ENCODE measurements around the gene UTP25. TPM values are rescaled to one million over a fixed set of nuclear protein-coding genes. Genes with fewer than 3 reads are reported as not detected.

The UTP25 gene
- total RNA-seq, 1 donor from 2014 or later, result 4.6 TPM

DNA sequence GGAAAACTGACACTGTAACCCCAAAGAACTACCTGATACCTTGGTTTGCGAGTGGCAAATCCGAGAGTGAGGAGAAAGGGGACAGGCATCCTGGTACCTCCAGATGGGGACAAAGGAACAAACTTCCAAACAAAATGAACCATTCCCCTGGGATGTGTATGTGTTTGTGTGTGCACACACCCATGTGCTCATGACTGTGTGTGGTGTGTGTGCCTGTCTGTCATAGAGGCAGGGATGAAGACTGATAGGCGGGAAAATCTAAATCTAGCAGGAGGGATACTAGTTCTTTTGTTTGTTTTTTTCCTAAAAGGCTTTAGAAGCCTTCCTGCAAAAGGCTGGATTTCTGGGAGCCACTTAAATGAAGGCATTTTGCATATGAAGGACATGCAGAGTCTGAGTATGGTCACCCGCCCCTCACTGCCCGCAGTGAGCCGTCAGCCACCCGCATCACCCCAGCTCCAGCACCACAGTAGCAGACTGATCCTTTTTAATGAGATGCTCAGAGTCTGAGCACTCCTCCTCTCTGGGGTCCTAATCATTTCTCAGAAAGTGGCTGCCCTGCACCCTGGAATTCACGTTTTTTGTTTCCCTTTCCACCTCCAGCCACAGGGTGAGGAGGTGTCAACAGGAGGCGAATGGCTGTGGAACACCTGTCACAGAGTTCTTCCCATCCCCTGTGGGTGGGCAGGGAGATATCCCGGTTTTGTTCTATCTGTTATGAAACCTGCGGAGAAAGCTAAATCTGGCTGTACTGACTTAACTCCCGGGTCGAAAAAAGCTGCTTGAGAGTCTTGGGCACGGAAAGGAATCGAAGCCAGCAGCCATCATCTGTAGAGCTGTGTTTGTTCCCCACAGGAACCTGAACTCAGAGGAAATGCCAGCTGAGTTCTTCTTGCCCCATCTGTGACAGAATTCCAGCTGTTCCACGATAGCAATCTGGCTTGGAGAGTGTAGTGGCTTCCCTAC, 34.9 kb downstream of the UTP25 start:
- no peak for DNase-seq (ENCODE audit: low spot score)
- Mint-ChIP-seq H3K4me1 (ENCODE audit: unreplicated experiment) (peaks cover 12% of the 10 kb centered on the region), H3K9me3 (ENCODE audit: unreplicated experiment) (peaks cover 4% of the 10 kb centered on the region), H3K27me3 (ENCODE audit: unreplicated experiment) (peaks cover 4% of the 10 kb centered on the region), H3K27ac (ENCODE audit: unreplicated experiment) (no peak overlapping the region), H3K36me3 (ENCODE audit: low read depth, unreplicated experiment) (no peaks in the 10 kb centered on the region), H3K4me3 (ENCODE audit: unreplicated experiment) (no peak overlapping the region)
- TF ChIP-seq, protein P1, sequence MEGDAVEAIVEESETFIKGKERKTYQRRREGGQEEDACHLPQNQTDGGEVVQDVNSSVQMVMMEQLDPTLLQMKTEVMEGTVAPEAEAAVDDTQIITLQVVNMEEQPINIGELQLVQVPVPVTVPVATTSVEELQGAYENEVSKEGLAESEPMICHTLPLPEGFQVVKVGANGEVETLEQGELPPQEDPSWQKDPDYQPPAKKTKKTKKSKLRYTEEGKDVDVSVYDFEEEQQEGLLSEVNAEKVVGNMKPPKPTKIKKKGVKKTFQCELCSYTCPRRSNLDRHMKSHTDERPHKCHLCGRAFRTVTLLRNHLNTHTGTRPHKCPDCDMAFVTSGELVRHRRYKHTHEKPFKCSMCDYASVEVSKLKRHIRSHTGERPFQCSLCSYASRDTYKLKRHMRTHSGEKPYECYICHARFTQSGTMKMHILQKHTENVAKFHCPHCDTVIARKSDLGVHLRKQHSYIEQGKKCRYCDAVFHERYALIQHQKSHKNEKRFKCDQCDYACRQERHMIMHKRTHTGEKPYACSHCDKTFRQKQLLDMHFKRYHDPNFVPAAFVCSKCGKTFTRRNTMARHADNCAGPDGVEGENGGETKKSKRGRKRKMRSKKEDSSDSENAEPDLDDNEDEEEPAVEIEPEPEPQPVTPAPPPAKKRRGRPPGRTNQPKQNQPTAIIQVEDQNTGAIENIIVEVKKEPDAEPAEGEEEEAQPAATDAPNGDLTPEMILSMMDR (IDR thresholded peaks at IDR 0.05; ENCODE audit: unreplicated experiment), result no peak

DNA sequence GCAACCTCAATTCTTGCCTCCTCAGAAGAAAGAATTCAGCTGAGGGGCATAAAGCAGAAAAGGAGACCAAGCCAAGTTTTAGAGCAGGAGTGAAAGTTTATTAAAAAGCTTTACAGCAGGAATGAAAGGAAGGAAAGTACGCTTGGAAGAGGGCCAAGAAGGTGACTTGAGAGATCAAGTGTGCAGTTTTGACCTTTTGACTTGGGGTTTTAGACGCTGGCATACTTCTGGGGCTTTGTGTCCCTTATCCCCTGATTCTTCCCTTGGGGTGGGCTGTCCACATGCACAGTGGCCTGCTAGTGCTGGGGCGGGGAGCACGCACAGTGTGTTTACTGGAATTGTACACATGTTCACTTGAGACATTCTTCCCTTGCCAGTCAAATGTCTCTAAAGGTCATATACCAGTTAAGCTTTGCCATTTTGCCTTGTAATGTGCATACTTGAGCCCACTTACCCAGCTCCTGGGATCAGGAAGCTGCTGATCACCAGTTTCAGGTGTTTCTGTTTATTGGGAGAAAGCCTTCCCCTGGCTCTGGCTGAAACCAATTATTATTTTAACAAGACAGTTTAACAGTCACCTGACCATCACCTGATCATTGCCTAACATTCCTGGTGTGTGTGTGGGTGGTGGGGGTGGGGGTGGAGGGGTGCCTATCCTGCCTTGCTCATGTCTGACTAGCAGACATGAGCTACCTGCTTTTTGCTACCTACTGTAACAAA, 36.2 kb downstream of the UTP25 start:
- Mint-ChIP-seq H3K4me1 (ENCODE audit: unreplicated experiment) (peaks cover 12% of the 10 kb centered on the region), H3K27ac (ENCODE audit: unreplicated experiment) (no peak overlapping the region), H3K36me3 (ENCODE audit: low read depth, unreplicated experiment) (no peaks in the 10 kb centered on the region), H3K4me3 (ENCODE audit: unreplicated experiment) (no peak overlapping the region), H3K9me3 (ENCODE audit: unreplicated experiment) (peaks cover 4% of the 10 kb centered on the region), H3K27me3 (ENCODE audit: unreplicated experiment) (peaks cover 4% of the 10 kb centered on the region)
- TF ChIP-seq, protein P1 (IDR thresholded peaks at IDR 0.05; ENCODE audit: unreplicated experiment), result no peak
- DNase-seq (ENCODE audit: low spot score), result no peak

DNA sequence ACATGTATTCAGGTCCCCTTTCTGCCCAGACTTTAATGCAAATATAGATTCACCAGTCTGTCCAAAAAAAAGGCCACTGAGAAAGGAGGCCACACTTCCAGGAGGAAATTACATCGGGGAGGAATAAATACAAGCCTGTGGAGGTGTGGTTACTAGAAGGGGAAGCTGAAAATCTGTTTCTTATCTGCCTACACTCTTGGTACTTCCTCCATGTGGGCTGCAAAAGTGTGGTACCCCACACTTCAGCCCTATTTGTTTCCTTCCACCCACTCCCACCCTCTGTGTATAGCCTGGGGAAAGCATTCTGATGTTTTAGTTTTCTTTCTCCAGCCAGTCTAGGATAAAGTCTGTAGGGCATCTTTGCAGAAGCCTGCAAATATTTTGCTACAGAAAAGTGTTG, 38.4 kb downstream of the UTP25 start:
- DNase-seq (ENCODE audit: low spot score), result no peak
- peaks cover 4% of the 10 kb centered on the region for H3K9me3 Mint-ChIP-seq (ENCODE audit: unreplicated experiment)
- TF ChIP-seq, protein P1 (IDR thresholded peaks at IDR 0.05; ENCODE audit: unreplicated experiment), result no peak
- H3K36me3 Mint-ChIP-seq (ENCODE audit: low read depth, unreplicated experiment), result no peaks in the 10 kb centered on the region
- no peak overlapping the region for H3K4me3 Mint-ChIP-seq (ENCODE audit: unreplicated experiment)
- H3K27ac Mint-ChIP-seq (ENCODE audit: unreplicated experiment), result no peak overlapping the region
- peaks cover 12% of the 10 kb centered on the region for H3K4me1 Mint-ChIP-seq (ENCODE audit: unreplicated experiment)
- H3K27me3 Mint-ChIP-seq (ENCODE audit: unreplicated experiment), result peaks cover 4% of the 10 kb centered on the region

DNA sequence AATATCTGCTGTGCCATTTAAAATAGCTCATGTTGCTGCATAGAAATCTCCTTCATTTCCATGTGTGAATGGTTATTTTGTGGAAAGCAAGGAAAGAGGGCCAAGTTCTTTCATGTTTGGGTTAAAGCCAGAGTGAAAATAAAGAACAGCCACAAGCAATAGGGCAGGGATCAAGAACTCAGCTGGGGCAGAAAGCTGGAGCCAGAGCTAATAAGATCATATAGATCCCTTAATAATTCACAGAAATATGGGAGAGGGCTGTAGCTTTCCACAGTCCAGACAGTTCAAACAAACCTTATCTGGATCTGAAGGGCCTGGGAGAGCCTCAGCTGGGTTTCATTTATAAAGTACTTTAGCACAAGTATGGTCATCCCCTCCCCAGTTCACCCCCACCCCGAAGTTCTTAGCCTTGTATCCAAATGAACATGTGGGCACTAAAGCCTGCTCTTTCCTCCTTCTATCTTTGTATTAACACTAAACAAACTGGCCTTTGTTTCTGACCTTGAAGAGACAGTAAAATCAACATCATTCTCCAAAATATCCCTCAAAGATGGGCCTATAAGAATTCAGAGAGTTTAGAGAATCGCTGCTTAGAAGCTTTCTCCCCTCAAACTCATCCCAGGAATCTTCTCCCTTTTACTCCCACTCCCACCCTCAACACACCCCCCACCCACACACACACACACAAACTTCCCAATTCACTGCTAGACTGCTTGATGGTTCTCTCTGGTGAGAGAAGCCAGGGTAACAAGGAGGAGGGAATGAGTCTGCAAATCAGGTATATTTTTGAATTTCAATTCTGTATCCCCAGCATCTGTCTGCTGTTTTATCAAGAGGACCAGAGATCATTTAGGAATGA, 41.7 kb downstream of the UTP25 start:
- Mint-ChIP-seq H3K27me3 (ENCODE audit: unreplicated experiment) (no peaks in the 10 kb centered on the region), H3K27ac (ENCODE audit: unreplicated experiment) (no peak overlapping the region), H3K36me3 (ENCODE audit: low read depth, unreplicated experiment) (no peaks in the 10 kb centered on the region), H3K9me3 (ENCODE audit: unreplicated experiment) (peaks cover 4% of the 10 kb centered on the region), H3K4me3 (ENCODE audit: unreplicated experiment) (no peak overlapping the region), H3K4me1 (ENCODE audit: unreplicated experiment) (no peaks in the 10 kb centered on the region)
- TF ChIP-seq, protein P1 (IDR thresholded peaks at IDR 0.05; ENCODE audit: unreplicated experiment), result no peak
- DNase-seq (ENCODE audit: low spot score), result no peak
